Stimulated activated CD8-positive, alpha-beta memory T cell treated with anti-CD3 and anti-CD28 coated beads, Interleukin-7, amount 100 ng/mL, for 1 hour (primary cell): ENCODE results near the gene PTGER1.
A peak's percentile ranks its signal among the peaks of the same experiment; 100 is the strongest.
"Not testable (repeated sequence)": the region's sequence is repeated elsewhere in the genome, so short reads cannot be mapped to it uniquely, and the experiment has no call there.

ENCODE experiments used
- DNase-seq, 2 donors: peaks; one replicate each; pipeline ENCODE4 v3.0.0-alpha.2; 2020; ENCODE audit warnings: low read depth in 2 of 2

The PTGER1 gene

DNA sequence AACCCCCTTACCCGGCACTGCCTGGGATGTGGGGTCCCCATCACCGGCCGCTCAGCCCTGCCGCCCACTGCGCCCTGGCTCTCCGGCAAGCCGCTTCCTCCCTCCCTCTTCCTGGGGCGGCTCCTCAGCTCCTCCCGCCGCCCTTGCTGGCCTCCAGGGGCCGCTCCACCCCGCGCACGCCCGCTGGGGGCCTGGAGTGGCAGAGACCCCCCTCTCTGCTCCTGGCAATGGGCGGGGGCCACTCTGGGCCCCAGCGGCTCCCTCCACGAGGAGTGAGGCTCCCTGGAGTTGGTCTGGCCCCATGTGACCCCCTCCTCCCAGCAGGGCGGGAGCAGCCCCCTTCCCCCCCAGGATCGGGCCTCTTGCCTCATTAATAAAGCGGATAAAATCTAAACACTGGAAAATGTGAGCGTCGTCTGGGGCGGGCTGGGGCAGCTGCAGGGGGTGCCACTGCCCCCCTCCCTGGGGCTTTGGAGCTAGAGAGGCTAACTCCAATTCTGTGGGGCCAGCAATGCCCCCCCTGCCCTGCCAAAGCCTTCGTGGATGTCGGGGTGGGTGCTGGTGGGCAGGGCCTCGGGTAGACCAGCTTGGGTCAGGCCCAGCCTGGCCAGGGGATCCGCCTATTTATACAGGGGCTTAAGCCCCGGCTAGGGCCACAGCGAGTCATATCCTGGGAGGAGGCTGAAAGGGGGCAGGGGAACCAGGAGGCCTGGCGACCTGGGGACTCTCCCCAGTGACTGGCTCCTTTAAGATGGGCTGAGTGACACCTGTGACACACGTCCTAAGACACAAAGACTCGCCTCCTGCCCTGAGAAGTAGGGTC is at the start of gene PTGER1:
TSS of gene PTGER1 (minus strand) at position 104 of the 823 bp plus-strand sequence. CDS start 1,034 bp downstream, outside the sequence.
- DNase-seq: no peak

- DNase-seq: no peak
These were observed 45.4 kb upstream of the PTGER1 start for GRCh38 chr19:14520543-14520942.

GRCh38 chr19:14519860-14520407 is 44.8 kb upstream of the PTGER1 start:
- no peak for DNase-seq

- no peak for DNase-seq
These were observed 44.2 kb upstream of the PTGER1 start for GRCh38 chr19:14519245-14519859.

DNA sequence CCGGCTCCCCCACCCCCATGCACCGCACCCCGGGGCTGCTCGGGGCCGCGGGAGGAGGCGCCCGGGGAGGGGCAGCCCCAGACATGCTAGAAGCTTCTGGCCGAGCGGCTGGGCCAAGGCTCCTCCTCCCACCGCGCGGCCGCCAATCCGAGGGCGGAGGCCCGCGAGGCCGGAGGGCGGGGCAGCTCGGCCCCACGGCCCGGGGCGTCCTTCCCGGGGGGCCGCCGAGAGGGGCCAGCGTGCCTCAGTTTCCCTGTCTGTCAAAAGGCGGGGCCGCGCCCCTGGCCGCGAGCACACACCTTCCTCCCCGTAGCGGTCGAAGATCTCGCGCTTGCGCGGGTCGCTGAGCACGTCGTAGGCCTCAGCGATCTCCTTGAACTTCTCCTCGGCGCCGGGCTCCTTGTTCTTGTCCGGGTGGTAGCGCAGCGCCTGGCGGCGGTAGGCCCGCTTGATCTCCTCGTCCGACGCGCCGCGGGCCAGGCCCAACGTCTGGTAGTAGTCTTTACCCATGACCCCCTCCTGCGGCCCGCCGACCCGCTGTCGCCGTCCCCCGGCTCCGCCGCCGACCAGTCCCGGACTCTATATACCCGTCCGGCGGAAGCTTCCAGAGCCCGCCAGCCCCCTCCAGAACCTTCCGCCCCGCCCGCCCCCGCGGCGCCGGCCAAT is 42.8 kb upstream of the PTGER1 start, which contains the start of gene DNAJB1:
TSS of gene DNAJB1 (minus strand) at position 558 of the 666 bp plus-strand sequence. CDS start at position 510, 48 bp downstream.
- DNase-seq: peak; percentile 37 to 40

DNA sequence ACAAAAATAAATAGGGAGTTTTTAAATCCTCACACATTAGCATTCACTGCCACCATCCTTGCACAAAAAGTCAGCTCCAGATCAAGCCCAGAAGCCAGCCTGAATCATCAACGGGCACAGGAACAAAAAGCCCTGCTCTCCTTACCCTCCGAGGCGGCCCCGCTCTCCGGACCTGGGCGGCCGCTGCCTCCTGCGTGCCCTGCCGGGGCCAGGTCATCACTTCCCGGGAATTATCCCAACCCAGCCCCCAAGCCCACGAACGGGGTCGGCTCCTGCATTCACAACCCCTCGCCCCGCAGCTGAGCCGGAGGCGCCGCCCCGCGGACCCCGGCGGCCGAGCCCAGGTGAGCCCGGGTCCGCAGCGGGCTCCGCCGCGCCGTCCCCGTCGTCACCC is 42.3 kb upstream of the PTGER1 start:
- DNase-seq: no peak

- no peak for DNase-seq
These were observed 41.7 kb upstream of the PTGER1 start for GRCh38 chr19:14516746-14517438.

- no peak for DNase-seq
These were observed 40.9 kb upstream of the PTGER1 start for GRCh38 chr19:14516048-14516534.

DNA sequence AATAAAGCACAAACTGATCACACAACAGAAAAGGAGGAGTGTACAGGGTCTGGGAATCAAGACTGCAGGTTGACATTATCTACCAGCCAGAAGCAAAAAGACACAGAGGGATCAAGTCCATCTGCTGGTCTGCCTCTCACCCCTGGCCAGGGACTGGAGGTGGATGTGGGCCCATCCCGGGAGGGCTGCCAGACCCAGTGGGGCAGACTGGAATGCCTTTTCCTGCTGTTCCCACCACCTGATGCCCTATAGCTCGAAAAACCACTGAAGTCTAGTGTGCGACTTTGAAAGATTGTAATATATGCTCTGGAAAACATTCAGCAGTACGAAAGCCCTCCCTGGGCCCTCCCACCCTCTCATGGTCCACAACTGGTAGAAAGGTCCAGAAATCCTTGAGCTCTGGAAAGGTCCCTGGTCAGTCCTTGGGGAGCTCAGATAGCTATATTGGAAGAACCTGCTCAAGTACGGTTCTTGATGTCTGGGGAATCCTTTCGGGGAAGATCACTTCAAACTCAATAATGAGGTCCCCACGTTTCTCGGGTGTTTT is 40.4 kb upstream of the PTGER1 start:
- DNase-seq: no peak

GRCh38 chr19:14514215-14514863 is 39.2 kb upstream of the PTGER1 start:
- DNase-seq: no peak

DNA sequence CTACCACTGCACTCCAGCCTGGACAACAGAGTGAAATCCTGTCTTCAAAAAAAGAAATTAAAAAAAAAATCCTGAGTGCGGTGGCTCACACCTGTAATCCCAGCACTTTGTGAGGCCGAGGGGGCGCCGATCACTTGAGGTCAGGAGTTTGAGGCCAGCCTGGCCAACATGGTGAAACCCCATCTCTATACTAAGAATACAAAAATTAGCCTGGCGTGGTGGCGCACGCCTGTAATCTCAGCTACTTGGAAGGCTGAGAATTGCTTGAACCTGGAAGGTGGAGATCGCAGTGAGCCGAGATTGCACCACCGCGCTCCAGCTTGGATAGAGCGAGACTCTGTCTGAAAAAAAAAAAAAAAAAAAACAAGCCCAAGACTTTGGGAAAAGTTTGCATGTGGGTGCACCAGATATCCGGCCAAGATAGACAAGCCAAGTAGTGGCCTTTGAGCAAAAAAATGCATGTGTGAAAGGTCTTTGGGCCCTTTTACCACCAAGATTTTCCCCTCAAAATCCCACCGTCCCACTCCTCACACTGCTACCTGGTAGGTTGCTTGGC is 37.3 kb upstream of the PTGER1 start:
- no peak for DNase-seq

DNA sequence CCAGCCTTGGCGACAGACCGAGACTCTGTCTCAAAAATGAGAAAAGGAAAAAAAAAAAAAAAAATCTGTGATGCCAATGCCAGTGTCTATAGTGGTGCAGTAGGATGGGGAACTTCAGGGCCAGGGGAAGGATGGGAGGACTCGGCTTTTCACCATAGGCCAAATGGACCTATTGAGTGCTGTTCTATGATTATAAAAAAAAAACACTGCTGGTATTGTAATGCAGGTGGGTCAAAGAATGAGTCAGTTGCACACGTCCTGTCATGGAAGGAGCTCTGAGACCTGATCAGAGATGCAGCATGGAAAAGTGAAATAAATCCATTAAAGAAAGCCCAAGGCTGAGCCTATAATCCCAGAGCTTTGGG is 36.1 kb upstream of the PTGER1 start:
- no peak for DNase-seq

- no peak for DNase-seq
These were observed 35.4 kb upstream of the PTGER1 start for GRCh38 chr19:14510311-14511228.

GRCh38 chr19:14507704-14508542 is 32.8 kb upstream of the PTGER1 start:
- no peak for DNase-seq

DNA sequence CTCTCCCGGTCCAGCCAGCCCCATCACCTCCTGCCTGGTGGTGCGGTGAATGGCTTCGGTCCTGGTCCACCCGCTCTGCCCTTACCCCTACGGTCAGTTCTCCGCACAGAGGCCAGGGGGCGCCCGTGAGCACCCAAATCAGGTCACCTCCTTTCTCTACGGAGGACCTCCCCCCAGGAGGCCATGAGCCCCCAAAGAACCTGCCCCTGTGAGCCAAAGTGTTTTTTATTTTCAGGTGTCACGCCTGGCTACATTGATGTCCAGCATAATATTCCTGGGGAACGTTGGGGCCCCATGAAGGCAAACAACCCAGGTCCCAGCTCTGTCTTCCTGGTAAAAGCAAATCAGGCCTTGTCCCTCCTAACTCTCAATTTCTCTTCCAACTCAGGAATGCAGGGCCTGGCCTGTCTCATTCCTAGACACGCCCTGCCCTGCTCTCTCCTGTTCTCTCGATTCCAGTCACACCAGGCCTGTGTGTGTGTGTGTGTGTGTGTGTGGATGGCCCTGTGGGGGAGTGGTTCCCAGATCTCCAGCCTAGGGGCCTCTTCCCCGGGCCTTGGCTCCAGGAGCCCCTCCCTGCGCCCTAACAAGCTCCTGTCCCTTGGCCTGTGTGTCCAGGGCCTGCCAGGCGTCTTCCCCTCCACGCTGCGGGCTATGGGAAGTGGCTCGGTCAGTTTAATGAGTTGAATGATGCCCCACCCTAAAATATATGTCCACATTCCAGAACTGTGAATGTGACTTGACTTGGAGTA is 30.5 kb upstream of the PTGER1 start:
- DNase-seq: peak; percentile 39 to 45

- DNase-seq: not testable (repeated sequence)
These were observed 29.4 kb upstream of the PTGER1 start for GRCh38 chr19:14504575-14504974.

DNA sequence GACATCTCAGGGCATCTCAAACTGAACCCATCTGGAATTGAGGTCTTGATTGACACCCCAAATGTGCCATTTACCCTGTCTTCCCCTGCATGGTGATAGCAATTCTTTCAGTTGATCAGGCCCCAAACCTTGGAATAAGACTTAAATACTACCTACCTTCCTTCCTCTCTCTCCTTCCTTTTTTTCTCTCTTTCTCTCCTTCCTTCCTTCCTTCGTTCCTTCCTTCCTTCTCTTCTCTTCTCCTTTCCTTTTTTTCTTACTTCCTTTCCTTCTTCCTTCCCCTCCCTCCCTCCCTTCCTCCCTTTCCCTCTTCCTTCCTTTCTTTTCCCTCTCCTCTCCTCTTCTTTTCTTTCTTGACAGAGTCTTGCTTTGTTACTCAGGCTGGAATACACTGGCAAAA is 28.1 kb upstream of the PTGER1 start:
- DNase-seq: no peak
